IPS-NIHi7 (cell line): ENCODE measurements around the gene CLOCK.

Experiments
- DNase-seq: peaks from one replicate; pipeline ENCODE4 v3.0.0; 2012; ENCODE audit warnings: mixed read lengths; ENCODE audit errors: extremely low spot score

CLOCK gene

DNA sequence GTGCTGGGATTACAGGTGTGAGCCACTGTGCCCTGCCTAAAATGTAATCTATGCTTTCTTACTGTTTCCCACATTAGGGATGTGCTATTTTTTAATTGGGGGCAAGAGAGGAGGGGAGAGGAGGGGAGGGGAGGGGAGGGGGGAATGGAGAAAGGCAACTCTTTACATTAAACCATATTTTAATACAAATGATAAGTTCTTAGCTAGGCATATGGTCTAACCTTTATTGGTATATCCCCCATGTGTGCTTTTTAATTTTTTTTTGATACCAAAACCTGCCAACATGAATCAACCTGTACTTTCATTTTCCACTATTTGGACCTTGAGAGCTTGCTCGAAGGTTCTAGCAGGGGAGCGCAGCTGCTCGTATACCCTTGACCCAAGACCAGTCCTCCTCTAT, 6.4 kb downstream of the CLOCK start:
- no peak for DNase-seq

- DNase-seq, result no peak
Measured at GRCh38 chr4:55539658-55540057, 7.1 kb downstream of the CLOCK start.

DNA sequence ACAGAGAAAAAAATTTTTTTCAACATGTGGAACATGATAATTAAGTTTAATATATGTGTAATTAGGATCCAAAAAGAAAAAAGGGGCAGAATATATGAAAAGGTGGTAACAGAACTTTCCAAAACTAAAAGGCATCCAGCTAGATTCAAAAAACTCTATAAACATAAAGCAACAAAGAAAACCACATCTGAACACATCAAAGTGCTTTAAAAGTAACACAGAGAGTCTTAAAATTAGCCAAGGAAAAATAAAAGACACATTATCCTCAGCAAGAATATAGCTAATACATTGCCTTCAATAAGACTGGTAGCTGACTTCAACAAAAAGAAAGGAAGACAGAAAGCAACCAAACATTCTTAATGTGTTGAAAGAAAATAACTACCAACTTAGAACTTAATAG, 8.2 kb downstream of the CLOCK start:
- DNase-seq, result no peak

DNA sequence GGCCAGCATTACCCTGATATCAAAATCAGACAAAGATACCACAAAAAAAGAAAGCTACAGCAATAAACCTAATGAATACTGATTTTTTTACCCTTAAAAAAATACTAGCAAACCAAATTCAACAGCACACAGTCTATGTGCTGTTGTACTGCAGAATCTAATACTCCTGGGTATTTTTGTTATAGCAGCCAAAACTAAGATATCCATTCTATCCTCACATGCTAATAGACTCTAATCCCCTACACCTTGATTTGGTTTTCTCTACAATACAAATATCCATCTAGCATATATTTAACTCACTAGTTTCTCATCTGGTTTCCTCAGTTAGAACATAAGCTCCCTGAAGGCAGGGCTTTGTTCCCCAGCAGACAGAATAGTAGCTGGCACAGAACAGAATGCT, 12.4 kb downstream of the CLOCK start:
- no peak for DNase-seq

DNA sequence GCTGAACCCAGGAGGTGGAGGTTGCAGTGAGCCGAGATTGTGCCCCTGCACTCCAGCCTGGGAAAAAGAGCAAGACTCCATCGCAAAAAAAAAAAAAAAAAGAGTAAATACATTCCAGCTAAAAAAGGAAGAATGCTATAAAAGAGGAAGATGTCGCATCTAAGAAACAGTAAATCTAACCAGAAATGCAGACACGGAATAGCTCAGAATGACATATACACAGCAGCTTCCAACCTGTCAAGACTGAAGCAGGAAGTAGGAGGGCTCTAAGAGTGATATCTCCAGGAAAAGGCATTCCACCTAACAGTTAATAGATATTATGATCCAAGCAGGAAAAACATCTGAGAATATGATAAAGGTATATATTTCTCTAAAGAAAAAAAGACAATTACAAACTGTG, 16.0 kb downstream of the CLOCK start:
- DNase-seq, result no peak

DNA sequence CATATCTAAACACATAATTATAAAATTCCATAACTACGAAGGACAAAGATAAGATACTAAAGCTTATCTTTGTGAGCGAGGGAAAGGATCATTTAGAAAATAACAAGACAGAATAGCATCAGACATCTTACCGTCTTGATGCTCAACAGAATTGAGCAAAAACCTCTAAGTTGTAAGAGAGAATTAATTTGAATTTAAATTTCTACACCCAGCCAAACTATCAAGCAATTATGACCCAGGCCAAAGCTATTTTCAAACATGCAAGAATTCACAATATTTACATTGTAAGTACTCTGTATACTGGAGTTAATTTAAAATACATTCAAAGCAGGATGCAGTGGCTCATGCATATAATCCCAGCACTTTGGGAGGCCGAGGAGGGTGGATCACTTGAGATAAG, 16.5 kb downstream of the CLOCK start:
- no peak for DNase-seq

- DNase-seq, result no peak
Measured at GRCh38 chr4:55528491-55528890, 18.2 kb downstream of the CLOCK start.

- no peak for DNase-seq
Measured at GRCh38 chr4:55524844-55525571, 21.7 kb downstream of the CLOCK start.

- no peak for DNase-seq
Measured at GRCh38 chr4:55518442-55518841, 28.3 kb downstream of the CLOCK start.

DNA sequence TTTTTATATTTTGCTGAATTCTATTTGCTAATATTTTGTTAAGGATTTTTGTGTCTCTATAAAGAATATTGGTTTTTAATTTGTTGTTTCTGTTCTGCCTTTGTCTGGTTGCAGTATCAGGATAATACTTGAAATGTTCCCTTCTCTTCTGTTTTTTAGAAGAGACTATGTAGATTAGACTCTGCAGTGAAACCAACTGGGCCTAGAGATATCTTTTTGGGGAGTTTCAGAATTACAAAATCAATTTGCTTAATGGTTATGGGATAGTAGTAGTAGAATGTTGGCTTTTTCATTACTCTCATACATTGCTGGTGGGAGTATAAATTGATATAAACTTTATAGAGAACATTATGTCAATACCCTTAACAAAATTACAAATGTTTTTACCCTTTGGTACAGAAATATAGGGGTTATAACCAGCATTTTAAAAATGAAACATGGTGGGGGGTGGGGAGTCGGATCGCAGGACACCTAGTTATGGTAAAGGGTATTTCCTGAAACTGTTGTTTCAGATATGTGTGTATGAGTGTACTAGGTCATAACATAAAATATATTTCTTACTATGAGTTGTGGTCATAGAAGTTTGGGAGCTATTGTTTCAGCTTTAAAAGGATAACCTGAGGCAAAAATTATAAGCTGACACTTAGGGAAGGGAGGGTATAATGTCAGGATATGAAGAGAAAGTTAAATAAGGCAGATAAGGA, 29.0 kb downstream of the CLOCK start:
- no peak for DNase-seq

DNA sequence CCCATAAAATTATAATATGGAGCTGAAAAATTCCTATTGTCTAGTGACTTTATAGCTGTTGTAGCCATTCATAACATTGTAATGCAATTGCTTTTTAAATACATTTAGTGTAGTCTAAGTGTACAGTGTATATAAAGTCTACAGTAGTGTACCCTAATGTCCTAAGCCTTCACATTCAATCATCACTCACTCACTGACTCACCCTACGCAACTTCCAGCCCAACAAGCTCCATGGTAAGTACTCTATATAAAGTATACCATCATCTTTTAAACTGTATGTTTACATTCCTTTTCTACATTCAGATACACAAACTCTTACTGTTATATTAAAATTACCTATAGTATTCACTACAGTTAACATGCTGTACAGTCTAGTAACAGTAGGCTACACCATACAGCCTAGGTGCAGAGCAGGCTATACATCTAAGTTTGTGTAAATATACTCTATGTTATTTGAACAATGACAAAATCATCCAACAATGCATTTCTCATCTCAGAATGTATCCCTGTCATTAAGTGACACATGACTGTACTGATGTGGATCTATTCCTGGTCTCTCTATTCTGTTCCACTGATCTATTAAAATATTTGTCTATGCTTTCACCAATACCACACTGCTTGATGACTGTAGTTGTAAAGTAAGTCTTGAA, 33.7 kb downstream of the CLOCK start:
- DNase-seq, result no peak

GRCh38 chr4:55512077-55512476, 34.6 kb downstream of the CLOCK start:
- no peak for DNase-seq

- no peak for DNase-seq
Measured at GRCh38 chr4:55510685-55511084, 36.0 kb downstream of the CLOCK start.

- no peak for DNase-seq
Measured at GRCh38 chr4:55509266-55509665, 37.4 kb downstream of the CLOCK start.

DNA sequence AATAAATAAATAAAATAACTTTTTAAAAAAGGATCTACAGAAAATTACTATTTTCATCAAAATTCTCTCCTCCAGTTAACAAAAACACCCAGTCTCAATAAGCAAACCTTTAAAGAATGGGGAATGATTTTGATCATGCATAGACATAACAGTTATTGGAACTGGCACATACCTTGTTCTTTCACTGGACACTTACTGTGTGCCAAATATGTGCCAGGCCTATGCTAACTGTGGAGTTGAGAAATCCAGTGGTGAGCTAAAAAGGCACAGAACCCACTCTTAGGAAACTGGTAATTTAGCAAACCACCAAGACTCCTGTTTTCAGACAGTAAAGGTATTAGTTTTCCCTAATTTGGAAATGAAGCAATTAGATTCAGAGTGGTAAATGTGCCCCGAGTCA, 39.1 kb downstream of the CLOCK start:
- no peak for DNase-seq

- DNase-seq, result no peak
Measured at GRCh38 chr4:55503169-55503568, 43.5 kb downstream of the CLOCK start.

DNA sequence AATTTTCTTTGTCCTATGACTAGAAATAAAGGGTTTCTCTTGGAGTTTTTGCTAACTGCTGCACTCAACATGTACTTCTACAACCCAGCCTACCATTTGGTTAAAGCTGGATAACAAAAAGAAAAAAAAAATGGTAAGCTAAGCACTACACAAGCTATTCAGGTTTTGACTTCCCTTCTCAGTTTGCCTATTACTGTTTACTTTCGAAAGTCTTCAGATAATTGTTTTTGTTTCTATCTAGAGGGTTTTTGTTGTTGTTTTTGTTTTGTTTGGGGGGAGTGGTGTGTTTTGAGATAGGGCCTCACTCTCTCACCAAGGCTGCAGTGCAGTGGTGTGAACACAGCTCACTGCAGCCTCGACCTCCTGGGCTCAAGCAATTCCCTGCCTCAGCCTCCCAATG, 46.6 kb downstream of the CLOCK start:
- no peak for DNase-seq

- no peak for DNase-seq
Measured at GRCh38 chr4:55499495-55499894, 47.2 kb downstream of the CLOCK start.

GRCh38 chr4:55498051-55498450, 48.7 kb downstream of the CLOCK start:
- DNase-seq, result no peak

GRCh38 chr4:55491486-55491885, 55.2 kb downstream of the CLOCK start:
- DNase-seq, result no peak

- no peak for DNase-seq
Measured at GRCh38 chr4:55488716-55489115, 58.0 kb downstream of the CLOCK start.

- DNase-seq, result no peak
Measured at GRCh38 chr4:55485821-55486220, 60.9 kb downstream of the CLOCK start.

DNA sequence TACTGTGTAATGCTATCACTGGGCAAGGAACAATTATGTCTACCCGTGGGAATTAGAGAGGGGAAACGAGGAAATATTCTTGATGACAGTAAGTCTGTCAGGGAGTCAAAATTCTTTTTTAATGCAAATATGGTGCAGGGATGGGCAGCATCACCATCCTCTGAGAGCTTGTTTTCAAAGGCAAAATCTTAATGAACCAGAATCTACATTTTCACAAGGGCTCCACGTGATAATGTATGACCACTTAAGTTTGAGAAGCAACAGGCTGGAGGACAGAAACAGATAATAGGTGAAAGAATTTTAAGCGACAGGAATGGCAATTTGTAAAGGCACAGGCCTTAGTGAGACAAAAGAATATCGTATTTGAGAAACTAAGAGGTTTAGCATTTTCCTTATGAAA, 63.4 kb downstream of the CLOCK start:
- no peak for DNase-seq
